ENCODE data around the gene TUBGCP5. TPM values are rescaled to one million over a fixed set of nuclear protein-coding genes. Genes with fewer than 3 reads are reported as not detected.

The TUBGCP5 gene
- total RNA-seq, 1 experiment from 2014 or later, result 31.8 TPM

DNA sequence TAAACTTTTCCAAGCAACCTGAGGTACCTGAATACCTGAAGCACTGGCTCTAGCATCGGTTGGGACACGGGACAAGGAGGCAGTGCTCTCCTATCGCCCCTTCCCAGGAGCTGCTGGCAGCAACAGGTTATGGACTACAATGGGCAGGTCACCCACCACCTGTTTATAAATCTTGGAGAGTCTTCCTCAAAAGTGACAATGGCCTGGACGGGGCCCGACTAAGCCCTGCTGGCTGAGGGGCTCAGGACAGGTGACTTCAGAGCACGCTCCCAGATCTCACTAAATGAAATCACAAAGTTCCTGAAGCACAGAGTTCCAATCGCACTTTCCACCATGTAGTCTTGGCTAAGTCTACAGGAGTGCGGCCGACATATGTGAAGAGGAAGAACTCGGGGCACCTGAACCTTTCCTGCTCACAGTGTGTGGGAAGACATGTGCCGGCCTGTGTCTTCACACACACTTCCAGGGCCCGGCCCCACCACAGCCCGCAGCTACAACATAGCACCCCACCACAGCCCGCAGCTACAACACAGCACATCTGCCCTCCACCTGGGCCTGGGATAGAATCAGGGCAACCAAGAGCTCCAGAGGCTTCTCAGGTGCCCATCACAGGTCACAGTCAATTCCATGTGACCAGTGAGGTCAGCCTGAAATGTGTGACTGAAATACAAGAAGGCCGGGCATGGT, 72.1 kb downstream of the TUBGCP5 start:
- intact Hi-C loops (cut with micrococcal nuclease; ENCODE audit: unreplicated experiment), result no loop called here
- POLR2A ChIA-PET (ENCODE audit: low non-redundant PET), result interaction anchor here (0.5 kb wide), 1 partner anchor 16 kb away, joined by 3 read pairs; no protein-coding TSS in a partner anchor
- no peaks in the 10 kb centered on the region for H3K4me1 ChIP-seq (ENCODE audit: insufficient read depth, low read length, poor library complexity, severe bottlenecking)
- peaks cover 7% of the 10 kb centered on the region for H3K36me3 ChIP-seq (ENCODE audit: insufficient read depth, low read length, poor library complexity, severe bottlenecking)
- no peak overlapping the region for H3K27ac ChIP-seq (ENCODE audit: low read depth, low read length, poor library complexity, severe bottlenecking)
- no peak overlapping the region for H3K4me3 ChIP-seq (ENCODE audit: low read depth, low read length, poor library complexity, severe bottlenecking)
- no peaks in the 10 kb centered on the region for H3K27me3 ChIP-seq (replicated peaks; ENCODE audit: insufficient read depth, low read depth, low read length, poor library complexity)
- BruUV-seq (replicated peaks), result no TSS peak
- no peak for TF ChIP-seq EZH2 (IDR thresholded peaks at IDR 0.05; ENCODE audit: borderline replicate concordance, low read depth, low read length, poor library complexity, severe bottlenecking)
- TF ChIP-seq, protein P1, sequence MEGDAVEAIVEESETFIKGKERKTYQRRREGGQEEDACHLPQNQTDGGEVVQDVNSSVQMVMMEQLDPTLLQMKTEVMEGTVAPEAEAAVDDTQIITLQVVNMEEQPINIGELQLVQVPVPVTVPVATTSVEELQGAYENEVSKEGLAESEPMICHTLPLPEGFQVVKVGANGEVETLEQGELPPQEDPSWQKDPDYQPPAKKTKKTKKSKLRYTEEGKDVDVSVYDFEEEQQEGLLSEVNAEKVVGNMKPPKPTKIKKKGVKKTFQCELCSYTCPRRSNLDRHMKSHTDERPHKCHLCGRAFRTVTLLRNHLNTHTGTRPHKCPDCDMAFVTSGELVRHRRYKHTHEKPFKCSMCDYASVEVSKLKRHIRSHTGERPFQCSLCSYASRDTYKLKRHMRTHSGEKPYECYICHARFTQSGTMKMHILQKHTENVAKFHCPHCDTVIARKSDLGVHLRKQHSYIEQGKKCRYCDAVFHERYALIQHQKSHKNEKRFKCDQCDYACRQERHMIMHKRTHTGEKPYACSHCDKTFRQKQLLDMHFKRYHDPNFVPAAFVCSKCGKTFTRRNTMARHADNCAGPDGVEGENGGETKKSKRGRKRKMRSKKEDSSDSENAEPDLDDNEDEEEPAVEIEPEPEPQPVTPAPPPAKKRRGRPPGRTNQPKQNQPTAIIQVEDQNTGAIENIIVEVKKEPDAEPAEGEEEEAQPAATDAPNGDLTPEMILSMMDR (conservative IDR thresholded peaks at IDR 0.05; ENCODE audit: low read depth, low read length), result no peak
- no peak for DNase-seq (ENCODE audit: low spot score)
- peaks cover 16% of the 10 kb centered on the region for H3K9me3 ChIP-seq (ENCODE audit: low read depth, low read length, poor library complexity, severe bottlenecking)
- CTCF ChIA-PET, result no interaction called here

DNA sequence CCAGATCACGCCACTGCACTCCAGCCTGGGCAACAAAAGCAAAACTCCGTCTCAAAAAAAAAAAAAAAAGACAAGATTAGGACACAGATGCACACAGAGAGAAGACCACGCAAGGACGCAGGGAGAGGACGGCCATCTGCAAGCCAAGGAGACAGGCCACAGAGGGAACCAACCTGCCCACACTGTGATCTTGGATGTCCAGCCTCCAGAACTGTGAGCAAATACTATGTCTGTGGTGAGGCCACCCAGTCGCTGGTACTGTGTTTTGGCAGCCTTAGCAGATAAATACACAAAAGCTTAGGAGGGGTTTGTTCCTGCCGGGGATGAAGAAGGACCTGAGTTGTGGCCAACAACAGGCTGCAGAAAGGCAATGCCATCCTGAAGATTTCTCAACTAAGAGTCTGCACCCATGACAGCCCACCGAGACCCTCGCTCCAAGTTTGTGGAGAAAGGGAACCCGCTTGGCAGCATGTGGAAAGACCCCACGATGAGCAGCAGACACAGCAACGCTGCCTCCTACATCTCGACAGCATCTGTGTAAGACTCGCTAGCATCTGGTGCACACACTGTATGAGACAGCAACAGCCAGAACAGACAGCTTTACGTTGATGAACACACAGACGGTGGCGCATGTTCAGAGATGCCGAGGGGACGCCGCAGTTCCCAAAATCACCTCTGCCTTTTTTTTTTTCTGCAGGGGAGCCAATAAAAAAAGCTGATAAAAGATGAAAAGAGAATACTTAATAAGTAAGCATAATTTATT, 72.9 kb downstream of the TUBGCP5 start:
- Histone ChIP-seq H3K36me3 (ENCODE audit: insufficient read depth, low read length, poor library complexity, severe bottlenecking) (peaks cover 7% of the 10 kb centered on the region), H3K27me3 (replicated peaks; ENCODE audit: insufficient read depth, low read depth, low read length, poor library complexity) (no peaks in the 10 kb centered on the region), H3K4me3 (ENCODE audit: low read depth, low read length, poor library complexity, severe bottlenecking) (no peak overlapping the region), H3K4me1 (ENCODE audit: insufficient read depth, low read length, poor library complexity, severe bottlenecking) (no peaks in the 10 kb centered on the region), H3K27ac (ENCODE audit: low read depth, low read length, poor library complexity, severe bottlenecking) (no peak overlapping the region), H3K9me3 (ENCODE audit: low read depth, low read length, poor library complexity, severe bottlenecking) (peaks cover 16% of the 10 kb centered on the region)
- no TSS peak for BruUV-seq (replicated peaks)
- TF ChIP-seq EZH2 (IDR thresholded peaks at IDR 0.05; ENCODE audit: borderline replicate concordance, low read depth, low read length, poor library complexity, severe bottlenecking), result no peak
- TF ChIP-seq, protein P1 (conservative IDR thresholded peaks at IDR 0.05; ENCODE audit: low read depth, low read length), result no peak
- ChIA-PET POLR2A (ENCODE audit: low non-redundant PET) (interaction anchor here (0.5 kb wide), 1 partner anchor 15 kb away, joined by 3 read pairs; no protein-coding TSS in a partner anchor), CTCF (no interaction called here)
- DNase-seq (ENCODE audit: low spot score), result no peak
- intact Hi-C loops (cut with micrococcal nuclease; ENCODE audit: unreplicated experiment), result no loop called here

DNA sequence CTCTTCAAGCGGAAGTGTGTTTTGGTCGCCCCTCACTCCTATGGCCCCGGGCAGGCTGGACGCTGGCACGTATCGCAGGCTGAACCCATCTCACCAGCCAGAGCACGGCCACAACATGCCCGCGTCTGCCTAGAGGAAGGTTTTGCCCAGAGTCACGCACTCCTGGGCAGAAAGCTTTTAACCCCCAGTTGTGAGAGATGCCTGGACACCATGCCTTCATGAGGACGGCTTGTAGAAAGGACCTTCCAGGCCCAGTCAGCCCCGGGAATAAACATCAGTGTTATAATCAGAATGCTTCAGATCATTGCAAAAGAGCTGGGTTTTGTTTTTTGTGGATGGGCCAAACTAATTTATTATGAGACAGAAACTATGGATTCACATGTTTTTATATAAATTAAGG, 75.7 kb downstream of the TUBGCP5 start:
- no peak overlapping the region for H3K27ac ChIP-seq (ENCODE audit: low read depth, low read length, poor library complexity, severe bottlenecking)
- intact Hi-C loops (cut with micrococcal nuclease; ENCODE audit: unreplicated experiment), result no loop called here
- POLR2A ChIA-PET (ENCODE audit: low non-redundant PET), result no interaction called here

More for the DNA sequence above, 75.7 kb downstream of the TUBGCP5 start:
- CTCF ChIA-PET, result no interaction called here
- H3K9me3 ChIP-seq (ENCODE audit: low read depth, low read length, poor library complexity, severe bottlenecking), result no peaks in the 10 kb centered on the region
- BruUV-seq (replicated peaks), result no TSS peak
- no peaks in the 10 kb centered on the region for H3K36me3 ChIP-seq (ENCODE audit: insufficient read depth, low read length, poor library complexity, severe bottlenecking)
- no peak for TF ChIP-seq EZH2 (IDR thresholded peaks at IDR 0.05; ENCODE audit: borderline replicate concordance, low read depth, low read length, poor library complexity, severe bottlenecking)
- TF ChIP-seq, protein P1 (conservative IDR thresholded peaks at IDR 0.05; ENCODE audit: low read depth, low read length), result no peak
- H3K27me3 ChIP-seq (replicated peaks; ENCODE audit: insufficient read depth, low read depth, low read length, poor library complexity), result no peaks in the 10 kb centered on the region
- H3K4me3 ChIP-seq (ENCODE audit: low read depth, low read length, poor library complexity, severe bottlenecking), result no peak overlapping the region
- no peaks in the 10 kb centered on the region for H3K4me1 ChIP-seq (ENCODE audit: insufficient read depth, low read length, poor library complexity, severe bottlenecking)
- DNase-seq (ENCODE audit: low spot score), result no peak
